Measurements from ENCODE around the gene MED15.

The MED15 gene

DNA sequence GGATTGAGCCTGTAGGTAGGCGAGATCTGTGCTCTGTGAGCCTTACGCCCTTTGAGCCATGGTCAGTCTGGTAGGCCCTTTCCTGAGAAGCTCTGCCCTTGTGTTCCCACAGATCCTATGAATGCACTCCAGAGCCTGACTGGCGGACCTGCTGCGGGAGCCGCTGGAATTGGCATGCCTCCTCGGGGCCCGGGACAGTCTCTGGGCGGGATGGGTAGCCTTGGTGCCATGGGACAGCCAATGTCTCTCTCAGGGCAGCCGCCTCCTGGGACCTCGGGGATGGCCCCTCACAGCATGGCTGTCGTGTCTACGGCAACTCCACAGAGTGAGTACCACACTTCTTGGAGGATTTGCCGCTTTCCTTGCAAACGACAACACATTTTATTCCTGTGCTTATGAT, 47.4 kb downstream of the MED15 start:
- DNase-seq: no peak

DNA sequence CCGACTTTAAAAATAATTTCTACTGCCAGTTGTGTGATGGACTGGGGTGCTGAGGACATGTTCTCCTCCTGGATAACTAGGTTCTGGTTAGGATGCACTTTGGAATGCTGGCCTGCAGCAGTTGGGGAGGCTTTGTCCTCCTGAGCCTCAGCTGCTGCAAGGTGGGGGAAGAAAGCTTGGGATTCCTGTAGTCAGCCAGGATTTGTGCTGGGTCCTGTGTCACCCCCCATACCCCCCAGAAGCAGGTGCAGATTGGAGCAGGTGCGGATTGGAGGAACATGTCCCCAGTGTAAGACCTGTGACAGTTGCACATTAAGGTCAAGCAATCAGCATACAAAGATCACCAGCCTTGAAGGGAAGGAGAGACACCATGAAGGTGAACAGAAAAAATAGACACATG, 51.1 kb downstream of the MED15 start:
- DNase-seq: no peak

DNA sequence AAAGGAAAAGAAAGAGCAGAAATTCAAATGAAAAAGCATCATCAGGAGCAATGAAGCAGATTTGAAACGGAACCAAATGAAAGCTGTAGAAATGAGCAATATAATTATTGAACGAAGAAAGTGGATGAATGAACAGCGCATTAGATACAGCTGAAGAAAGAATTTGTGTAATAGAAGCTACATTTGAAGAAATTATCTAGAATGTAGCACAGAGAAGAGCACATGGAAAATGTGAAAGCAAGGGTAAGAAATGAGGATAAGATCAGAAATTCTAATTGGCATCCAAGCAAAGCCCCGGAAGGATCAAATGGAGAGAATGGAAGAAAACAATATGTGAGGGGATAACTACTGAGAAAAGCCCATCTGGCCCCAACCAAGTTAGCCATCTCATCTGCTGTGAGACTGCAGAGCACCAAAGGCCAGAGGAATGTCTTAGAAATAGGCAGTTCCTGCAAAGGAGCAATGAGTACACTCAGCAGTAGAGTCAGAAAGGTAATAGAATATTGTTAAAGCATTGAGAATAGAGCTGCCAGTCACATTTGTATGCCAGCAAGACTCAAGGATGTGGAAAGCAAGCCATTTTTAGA, 51.9 kb downstream of the MED15 start:
- DNase-seq: no peak

DNA sequence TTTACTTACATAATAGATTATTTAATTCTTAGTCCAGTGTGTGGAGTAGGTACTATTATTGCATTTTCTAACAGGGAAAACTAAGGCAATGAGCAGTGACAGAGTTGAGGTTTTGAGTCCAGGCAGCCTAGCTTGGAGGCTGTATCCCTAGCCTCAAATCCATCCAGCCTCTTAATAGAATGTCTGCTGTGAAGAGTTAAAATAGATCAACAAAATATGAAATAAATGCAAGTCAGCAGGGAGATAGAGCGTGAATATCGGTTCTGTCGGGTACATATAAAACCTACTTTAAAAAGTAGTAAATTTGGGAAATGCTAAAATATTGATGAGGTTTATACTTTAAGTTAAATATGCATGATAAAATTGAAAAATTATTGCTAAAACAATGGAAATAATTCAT, 53.3 kb downstream of the MED15 start:
- no peak for DNase-seq

DNA sequence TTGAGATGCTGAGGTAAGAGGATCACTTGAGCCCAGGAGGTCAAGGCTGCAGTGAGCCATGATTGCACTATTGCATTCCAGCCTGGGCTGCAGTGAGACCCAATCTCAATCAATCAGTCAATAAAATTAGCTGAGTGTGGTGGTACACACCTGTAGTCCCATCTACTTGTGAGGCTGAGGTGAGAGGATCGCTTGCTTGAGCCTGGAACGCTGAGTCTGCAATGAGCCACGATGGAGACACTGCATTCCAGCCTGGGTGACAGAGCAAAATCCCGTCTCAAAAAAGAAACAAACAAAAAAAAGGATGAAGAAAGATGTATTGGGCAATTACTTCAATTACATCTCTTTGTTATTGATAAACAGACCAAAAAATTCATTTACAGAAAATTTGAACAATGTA, 54.5 kb downstream of the MED15 start:
- no peak for DNase-seq

DNA sequence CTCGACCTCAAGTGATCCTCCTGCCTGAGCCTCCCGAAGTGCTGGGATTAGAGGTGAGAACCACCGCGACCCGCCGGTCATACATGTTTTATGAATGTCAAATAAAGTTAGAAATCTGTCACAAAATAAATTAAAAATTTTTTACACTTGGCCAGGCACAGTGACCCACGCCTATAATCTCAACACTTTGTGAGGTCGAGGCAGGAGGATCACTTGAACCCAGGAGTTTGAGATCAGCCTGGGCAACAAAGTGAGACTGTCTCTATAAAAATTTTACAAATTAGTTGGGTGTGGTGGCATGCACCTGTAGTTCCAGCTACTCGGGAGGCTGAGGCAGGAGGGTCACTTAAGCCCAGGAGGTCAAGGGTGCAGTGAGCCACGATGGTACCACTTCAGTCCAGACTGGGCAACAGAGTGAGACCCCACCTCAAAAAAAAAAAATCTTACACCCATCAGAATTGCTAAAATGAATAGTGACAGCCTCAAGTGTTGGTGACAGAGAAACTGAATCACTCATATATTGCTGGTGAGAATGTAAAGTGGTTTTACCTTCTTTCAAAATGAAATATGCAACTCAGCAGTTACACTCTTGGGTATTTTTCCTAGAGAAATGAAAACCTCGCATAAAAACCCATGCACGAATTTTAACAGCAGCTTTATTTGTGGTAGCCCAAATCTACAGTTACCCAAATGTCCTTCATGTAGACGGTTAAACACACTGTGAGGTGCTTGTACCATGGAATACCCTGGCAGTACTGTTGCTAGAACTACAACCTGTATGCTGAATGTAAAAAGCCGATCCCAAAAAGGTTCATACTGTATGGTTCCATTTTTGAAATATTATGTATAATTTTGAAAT, 55.4 kb downstream of the MED15 start:
- DNase-seq: no peak

DNA sequence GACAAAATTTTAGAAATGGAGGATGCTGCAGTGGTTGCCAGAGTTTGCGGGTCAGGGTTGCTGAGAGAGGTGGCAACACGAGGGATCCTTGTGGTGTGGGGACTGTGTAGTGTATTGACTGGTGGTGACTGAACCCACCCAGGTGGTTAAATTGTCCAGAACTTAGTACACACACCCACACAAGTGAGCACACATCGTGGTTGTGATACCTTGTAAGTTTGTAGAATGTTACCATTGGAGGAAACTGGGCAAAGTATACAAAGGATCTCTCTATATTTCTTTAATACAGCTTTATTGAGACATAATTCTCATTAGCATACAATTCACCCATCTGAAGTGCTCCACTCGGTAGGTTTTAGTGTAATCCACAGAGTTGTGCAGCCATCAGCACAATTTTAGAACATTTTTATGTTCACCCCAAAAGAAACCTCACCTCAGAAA, 56.1 kb downstream of the MED15 start:
- no peak for DNase-seq

DNA sequence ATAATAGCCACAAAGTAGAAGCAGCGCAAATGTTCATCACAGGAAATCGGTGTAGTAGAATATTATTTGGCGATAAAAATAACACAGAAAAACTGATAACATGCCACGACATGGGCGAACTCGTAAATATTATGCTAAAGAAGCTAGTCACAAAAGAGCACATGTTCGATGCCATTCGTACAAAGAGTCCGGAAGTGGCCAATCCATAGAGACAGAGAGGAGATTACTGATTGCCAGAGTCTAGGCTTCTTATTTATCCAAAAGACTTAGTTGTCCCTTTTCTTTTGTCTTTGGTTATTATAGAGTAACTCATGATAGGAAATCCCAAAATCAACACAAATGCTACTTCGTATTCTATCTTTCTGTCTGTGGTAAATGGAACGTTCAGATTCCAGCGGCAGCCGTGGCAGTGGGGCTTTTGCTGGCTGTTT, 56.5 kb downstream of the MED15 start:
- no peak for DNase-seq

DNA sequence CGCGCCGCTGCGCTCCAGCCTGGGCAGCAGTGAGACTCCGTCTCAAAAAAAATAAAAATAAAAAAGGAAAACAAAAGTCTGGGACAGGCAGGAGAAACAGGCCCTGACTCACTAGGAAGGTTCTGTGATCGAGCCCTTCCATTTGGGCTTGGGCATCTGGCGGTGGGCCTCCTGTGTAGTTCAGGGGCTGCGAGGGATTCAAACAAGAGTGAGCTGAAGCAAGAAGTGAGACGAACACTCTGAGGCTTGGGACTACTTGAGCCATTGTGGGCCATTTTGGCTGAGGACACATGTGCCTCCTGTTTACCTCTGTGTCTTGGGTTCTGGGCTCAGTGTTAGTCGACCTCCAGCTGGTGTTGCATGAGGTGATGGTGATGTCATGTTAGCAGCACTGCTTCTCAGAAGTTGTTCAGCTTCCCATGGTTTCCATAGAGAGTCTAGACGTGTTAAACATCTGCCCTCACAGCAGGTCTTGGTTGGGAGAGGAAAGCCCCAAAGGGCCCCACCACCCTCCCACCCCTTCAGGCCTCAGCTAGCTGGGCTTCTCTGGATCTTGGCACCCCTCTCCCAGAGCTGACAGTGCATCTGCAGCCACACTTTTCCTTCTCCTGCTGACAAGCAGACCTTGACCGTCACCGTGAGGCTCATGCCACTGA, 57.8 kb downstream of the MED15 start:
- DNase-seq: no peak

DNA sequence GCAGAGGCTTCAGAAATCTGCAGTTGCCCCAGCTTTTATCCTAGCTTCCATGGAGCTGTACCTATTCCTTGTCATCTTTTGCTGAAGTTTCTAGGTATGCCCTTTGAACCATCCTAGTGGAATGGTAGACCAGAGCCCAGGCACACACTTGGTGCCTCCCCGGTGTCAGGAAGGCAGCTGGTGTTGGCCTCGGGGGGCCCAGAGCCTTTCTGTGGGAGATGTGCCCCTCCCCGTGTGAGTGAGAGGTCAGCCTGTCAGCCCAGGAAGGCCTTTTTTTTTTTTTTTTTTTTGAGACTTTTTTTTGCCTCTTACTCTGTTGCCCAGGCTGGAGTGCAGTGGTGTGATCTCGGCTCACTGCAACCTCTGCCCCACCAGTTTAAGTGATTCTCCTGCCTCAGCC, 58.4 kb downstream of the MED15 start:
- no peak for DNase-seq

DNA sequence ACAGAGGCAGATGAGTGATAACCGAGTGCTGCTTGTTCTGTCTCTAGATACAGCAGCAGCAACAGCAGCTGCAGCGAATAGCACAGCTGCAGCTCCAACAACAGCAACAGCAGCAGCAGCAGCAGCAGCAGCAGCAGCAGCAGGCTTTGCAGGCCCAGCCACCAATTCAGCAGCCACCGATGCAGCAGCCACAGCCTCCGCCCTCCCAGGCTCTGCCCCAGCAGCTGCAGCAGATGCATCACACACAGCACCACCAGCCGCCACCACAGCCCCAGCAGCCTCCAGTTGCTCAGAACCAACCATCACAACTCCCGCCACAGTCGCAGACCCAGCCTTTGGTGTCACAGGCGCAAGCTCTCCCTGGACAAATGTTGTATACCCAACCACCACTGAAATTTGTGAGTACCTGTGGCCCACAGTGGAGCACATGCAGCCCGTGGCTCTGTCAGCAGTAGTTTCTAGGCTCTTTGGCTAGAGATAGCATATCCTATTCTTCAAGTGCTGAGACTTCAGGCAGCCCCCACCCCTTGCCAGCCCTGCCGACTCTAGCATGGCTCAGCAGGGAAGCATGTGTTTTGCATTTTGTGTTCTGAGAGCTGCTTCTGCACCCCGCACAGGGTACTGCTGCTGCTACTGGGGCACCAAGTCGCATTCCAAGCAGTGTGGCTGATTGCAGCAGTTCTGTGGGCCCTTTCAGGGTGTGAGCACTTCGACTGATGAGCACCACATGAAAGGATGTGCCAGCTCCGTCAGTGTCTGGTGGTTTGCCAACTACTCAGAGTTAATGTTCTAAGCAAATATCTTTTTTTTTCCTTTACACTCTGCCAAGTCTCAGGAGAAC, 59.2 kb downstream of the MED15 start:
- no peak for DNase-seq

DNA sequence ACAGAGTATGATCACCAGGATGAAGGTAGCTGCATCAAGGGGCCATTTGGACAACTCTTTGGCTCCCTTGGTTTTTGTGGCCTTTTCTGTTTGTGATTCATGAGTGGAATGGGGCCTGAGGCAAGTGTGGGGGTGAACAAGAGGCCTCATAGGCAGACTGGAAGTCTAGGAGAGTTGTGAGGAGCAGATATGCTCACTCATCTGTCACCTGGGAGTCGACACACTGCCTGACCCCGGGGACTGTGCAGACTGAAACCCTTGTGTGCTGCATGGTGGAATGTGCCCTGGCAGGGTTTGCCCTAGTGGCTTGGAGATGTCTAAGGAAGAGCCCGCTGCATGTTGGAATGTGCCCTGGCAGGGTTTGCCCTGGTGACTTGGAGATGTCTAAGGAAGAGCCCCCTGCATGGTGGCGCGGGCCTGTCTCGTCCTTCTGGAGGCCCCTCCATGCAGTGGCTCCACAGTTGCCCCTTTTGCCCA, 60.0 kb downstream of the MED15 start:
- no peak for DNase-seq

DNA sequence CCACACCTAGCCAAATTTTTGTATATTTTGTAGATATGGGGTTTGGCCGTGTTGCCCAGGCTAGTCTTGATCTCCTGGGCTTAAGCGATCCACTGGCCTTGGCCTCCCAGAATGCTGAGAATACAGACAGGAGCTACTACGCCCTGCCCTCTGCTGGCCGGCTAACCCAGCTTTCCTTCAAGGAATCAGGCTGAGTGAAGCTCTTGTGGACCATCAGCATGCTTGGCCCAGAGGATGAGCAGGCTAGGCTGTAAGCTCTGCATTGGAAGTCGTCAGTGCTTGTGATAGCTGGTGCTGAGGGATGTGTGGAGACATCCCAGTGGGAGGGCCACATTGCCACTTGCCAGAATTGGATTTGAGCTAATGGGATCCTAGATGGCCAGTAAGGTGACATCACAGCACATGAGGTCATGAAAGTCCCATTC, 60.6 kb downstream of the MED15 start:
- DNase-seq: no peak

DNA sequence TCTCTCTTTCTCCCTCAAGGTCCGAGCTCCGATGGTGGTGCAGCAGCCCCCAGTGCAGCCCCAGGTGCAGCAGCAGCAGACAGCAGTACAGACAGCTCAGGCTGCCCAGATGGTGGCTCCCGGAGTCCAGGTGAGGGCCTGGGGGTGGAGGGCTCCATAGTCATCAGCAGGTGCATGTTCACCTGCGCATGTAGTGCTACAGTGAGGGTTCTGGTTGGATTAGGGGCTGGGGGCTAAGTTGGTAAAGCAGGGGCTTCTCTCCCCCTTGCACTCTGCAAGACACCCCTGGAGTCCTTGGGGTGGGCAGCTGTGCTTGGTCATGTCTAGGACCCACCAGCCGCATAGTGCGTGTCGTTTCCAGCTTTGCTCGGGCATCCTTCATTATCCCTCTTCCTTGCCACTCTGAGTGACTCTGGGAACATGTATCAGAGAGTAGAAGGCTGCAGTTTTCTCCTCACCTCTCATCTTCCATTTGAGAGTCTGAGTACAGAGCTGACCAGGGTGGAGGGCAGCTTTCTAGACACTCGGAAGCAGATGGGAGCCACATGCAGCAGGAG, 61.2 kb downstream of the MED15 start:
- no peak for DNase-seq

DNA sequence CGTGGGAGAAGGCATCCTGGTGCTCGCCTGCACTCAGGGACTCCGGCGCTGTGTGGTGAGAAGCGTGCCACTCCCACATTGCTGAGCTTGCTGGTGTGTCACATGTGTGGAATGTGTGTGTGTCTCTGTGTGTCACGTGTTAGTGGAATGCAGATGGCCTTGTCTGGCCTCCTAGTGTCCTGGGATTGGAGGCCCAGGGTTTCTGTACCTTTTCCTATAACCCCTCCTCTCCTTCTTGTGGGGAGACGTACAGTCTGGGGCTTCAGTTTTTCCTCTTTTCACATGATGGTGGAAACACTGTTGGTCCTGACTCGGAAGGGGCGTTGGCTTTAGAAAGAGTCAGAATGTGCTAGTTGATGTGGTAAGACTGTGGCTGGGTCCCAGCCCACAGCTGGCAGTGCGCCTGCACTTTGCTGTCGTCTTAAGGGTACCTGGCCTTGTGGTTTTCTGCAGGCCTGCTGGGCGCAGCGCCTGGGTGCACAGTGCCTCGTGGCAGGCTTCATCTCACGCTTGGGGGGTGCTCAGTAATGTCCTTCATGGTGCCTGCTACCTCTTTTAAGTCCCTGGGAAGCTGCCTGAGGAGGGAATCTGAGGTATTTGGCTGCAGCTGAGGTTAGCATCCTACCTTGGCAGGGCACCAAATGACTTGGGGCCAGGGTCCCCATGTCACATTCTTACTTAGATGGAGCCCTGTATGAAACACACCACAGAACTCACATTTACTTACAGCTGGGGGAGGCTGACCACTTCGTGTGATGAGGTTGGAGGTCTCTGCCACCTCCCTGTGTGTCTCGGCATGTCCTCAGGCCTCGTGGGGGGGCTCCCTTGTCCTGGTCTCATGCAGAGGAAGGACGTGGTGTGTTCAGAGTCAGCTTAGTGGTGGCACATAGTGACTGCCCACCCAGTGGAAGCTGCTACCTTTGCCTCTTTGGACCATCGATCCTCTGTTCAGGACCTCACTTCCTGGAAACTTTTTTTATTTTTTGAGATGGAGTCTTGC, 61.9 kb downstream of the MED15 start:
- no peak for DNase-seq

DNA sequence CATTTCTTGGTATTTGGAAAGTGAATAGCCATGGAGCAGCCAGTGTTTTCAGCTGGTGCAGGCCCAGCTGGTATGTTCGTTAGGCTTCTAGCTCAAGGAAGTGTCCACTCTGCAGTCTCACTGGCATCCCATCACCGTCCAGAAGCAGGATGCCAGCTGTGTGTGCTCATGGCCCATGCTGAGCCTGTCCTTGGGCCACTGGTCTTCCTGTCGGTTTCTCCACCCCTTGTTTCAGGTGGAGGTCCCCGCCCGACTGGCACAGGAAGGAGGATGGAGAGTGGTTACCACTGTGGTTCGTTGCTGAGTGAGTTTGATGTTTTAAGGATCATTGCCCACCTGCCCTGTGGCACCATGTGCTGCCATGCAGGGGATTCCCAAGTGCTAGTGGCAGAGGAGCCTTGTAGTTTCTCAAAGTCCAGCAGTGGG, 63.7 kb downstream of the MED15 start:
- DNase-seq: no peak

DNA sequence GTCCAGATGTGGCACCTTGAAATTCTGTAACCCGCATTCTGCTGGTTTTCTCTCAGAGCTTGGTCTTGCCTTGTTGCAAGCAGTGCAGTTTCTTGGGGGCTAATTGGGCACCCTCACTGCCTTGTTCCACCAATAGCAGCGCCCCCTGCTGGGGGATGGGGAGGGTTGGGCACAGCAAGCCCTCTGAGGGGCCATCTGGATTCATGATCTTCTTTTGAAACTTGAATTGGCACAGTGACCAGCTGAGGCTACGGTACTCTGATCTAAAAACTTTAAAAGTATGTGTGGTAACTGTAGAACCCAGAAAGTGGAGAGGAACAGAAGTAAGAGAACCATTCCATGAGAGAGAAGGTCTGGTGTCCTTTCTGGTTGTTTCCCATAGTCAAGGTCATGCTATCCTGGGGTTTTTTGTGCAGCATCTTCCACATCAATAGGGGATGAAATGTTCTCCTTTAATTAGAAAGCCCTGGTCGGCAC, 64.2 kb downstream of the MED15 start:
- no peak for DNase-seq

DNA sequence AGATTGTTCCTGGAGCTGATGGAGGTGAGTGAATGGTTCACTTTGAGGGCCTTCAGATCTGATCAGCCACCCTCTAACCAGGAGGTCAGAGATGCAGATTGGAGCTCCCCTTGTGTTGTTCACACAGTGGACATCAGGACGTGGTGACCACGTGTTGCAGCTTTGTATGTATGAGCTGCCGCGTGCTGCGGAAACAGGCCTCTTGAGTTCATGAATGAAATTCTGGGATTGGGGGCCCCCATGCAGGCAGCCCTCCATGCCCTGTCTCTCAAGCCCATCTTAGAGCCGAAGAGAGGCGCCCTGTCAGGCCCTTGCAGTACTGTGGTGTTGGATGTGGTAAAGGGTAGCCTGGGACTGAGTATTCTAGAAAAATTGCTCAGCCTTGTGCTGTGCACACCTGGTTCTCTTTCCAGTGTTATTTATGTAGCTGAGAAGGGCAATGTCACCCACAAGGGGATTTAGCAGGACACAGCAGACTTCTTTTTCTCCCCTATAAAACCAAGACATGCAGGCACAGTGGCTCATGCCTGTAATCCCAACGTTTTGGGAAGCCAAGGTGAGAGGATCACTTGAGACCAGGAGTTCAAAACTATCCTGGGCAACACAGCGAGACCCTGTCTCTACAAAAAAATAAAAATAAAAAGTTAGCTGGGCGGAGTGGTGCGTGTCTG, 64.9 kb downstream of the MED15 start:
- DNase-seq: no peak

DNA sequence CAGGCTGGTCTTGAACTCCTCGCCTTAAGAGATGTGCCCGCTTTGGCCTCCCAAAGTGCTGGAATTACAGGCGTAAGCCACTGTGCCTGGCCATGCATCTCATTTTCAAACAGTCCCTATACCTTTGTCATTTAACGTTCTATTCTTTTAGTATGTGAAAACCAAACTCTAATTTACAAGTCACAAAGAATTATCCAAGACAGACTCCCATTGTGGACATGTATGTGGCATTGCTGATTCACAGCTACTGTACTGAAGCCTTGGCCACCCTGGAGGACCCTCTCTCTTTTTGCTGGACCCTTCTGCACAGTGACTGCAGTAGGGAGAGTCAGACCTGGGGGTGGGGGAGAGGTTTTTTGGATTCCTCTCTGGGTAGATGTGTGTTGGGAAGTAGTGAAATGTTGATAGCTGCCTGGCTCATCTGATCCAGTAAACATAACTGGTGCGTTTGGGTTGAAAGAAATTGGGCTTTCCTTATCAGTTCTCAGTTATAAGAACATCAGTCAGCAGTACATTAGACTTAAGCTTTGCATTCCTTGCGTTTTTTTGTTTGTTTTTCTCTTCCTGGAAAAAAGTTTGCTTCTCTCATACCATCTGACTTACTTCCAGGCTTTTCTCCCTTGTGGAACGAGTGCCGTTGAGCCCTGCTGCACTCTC, 65.9 kb downstream of the MED15 start:
- DNase-seq: no peak
